Right forelimb (tissue), 1 donor: ENCODE data around the gene CSAG2.
"Not testable (repeated sequence)": the region's sequence is repeated elsewhere in the genome, so short reads cannot be mapped to it uniquely, and the experiment has no call there.

Experiments
- DNase-seq: peaks from one replicate; pipeline ENCODE4 v3.0.0-alpha.2; 2018

The CSAG2 gene

GRCh38 chrX:152709173-152709572 is at the start of gene CSAG2:
Gene CSAG2 (minus strand): TSS chrX:152709273. CDS start chrX:152709112, 161 bp downstream.
- DNase-seq = not testable (repeated sequence)

- not testable (repeated sequence) for DNase-seq
These were observed 45.8 kb upstream of the CSAG2 start for GRCh38 chrX:152754871-152755270.

GRCh38 chrX:152753686-152754650 is 44.9 kb upstream of the CSAG2 start, which contains the start of gene MAGEA2:
Gene MAGEA2 (minus strand): TSS chrX:152753842. CDS start chrX:152751363, 2,479 bp downstream.
- not testable (repeated sequence) for DNase-seq

- no peak for DNase-seq
These were observed 29.5 kb upstream of the CSAG2 start for GRCh38 chrX:152738560-152738959.

GRCh38 chrX:152736528-152736927 is 27.5 kb upstream of the CSAG2 start:
- not testable (repeated sequence) for DNase-seq

GRCh38 chrX:152735860-152736511 is 26.9 kb upstream of the CSAG2 start:
- DNase-seq = no peak

- DNase-seq = no peak
These were observed 26.0 kb upstream of the CSAG2 start for GRCh38 chrX:152735101-152735500.

GRCh38 chrX:152734143-152734858 is 25.2 kb upstream of the CSAG2 start:
- not testable (repeated sequence) for DNase-seq

- no peak for DNase-seq
These were observed 24.3 kb upstream of the CSAG2 start, which contains the start of the genes CSAG1 and MAGEA12 for GRCh38 chrX:152733261-152733975. Gene CSAG1 (minus strand): TSS chrX:152733721. CDS start chrX:152732460, 1,261 bp downstream. Gene MAGEA12 (plus strand): TSS chrX:152733757. CDS start chrX:152736162, 2,405 bp downstream.

GRCh38 chrX:152725409-152725808 is 16.3 kb upstream of the CSAG2 start:
- no peak for DNase-seq

- DNase-seq = not testable (repeated sequence)
These were observed 5.0 kb upstream of the CSAG2 start, which contains the start of gene MAGEA2B for GRCh38 chrX:152713815-152714787. Gene MAGEA2B (plus strand): TSS chrX:152714628. CDS start chrX:152717107, 2,479 bp downstream.

- not testable (repeated sequence) for DNase-seq
These were observed 4.1 kb upstream of the CSAG2 start for GRCh38 chrX:152713195-152713594.

GRCh38 chrX:152706500-152706899 is 2.6 kb downstream of the CSAG2 start:
- DNase-seq = not testable (repeated sequence)

- DNase-seq = not testable (repeated sequence)
These were observed 8.7 kb downstream of the CSAG2 start for GRCh38 chrX:152700390-152700789.

GRCh38 chrX:152697952-152698931 is 10.8 kb downstream of the CSAG2 start, which contains the start of gene MAGEA3:
Gene MAGEA3 (plus strand): TSS chrX:152698794. CDS start chrX:152700833, 2,039 bp downstream.
- not testable (repeated sequence) for DNase-seq

- DNase-seq = not testable (repeated sequence)
These were observed 28.1 kb downstream of the CSAG2 start for GRCh38 chrX:152681012-152681411.

GRCh38 chrX:152674652-152675051 is 34.4 kb downstream of the CSAG2 start:
- not testable (repeated sequence) for DNase-seq

GRCh38 chrX:152674135-152674534 is 34.9 kb downstream of the CSAG2 start:
- no peak for DNase-seq

- DNase-seq = no peak
These were observed 46.0 kb downstream of the CSAG2 start for GRCh38 chrX:152663086-152663485.
